Stomach (tissue), 9 donors: ENCODE measurements around the gene SRSF6. TPM values are rescaled to one million over a fixed set of nuclear protein-coding genes. Genes with fewer than 3 reads are reported as not detected.
"Not testable (repeated sequence)": the region's sequence is repeated elsewhere in the genome, so short reads cannot be mapped to it uniquely, and the experiment has no call there.

ENCODE experiments used
- DNase-seq, 2 donors: peaks; one replicate each; pipeline versions ENCODE4 v3.0.0 to v3.0.0-alpha.2; 2013 to 2019
- H3K27ac ChIP-seq, 5 donors: fragments of 200-600 bp in 4 of 5; sonication (generic) in 4 of 5; one replicate each; pipeline ENCODE4 v1.5.1; 2013 to 2019; ENCODE audit warnings: mild to moderate bottlenecking in 1 of 5, moderate library complexity in 1 of 5
- H3K27me3 ChIP-seq, 3 donors: fragments of 200-600 bp; sonication (generic); one replicate each; pipeline ENCODE4 v1.5.1; 2017 to 2019; ENCODE audit warnings: mixed run types in 1 of 3
- H3K36me3 ChIP-seq, 4 donors: fragments of 200-600 bp; sonication (generic); 1 replicate in 3 of 4; 2 replicates in 1 of 4; pipeline ENCODE4 v1.5.1; 2016 to 2019
- H3K4me1 ChIP-seq, 4 donors: fragments of 200-600 bp; sonication (generic); one replicate each; pipeline ENCODE4 v1.5.1; 2016 to 2019
- H3K4me3 ChIP-seq, 4 donors: fragments of 200-600 bp; sonication (generic) in 3 of 4; one replicate each; pipeline ENCODE4 v1.5.1; 2016 to 2019; ENCODE audit warnings: mild to moderate bottlenecking in 1 of 4
- H3K9me3 ChIP-seq, 4 donors: fragments of 200-600 bp; sonication (generic); one replicate each; pipeline ENCODE4 v1.5.1; 2016 to 2019
- CTCF ChIP-seq, 7 experiments: fragments of 450-650 bp in 4 of 7; fragments of 200-600 bp in 3 of 7; sonication (generic) in 3 of 7; IDR thresholded peaks; one replicate each; pipeline ENCODE4 v1.5.1; 2016 to 2019; ENCODE audit warnings: antibody characterized with exemption in 7 of 7, control low read depth in 2 of 7, mild to moderate bottlenecking in 1 of 7
- EP300 ChIP-seq: sonication (generic); formaldehyde crosslinking; IDR thresholded peaks from one replicate; pipeline ENCODE4 v1.6.1; 2017; ENCODE audit warnings: antibody characterized with exemption
- POLR2A ChIP-seq, 4 donors: fragments of 450-650 bp; IDR thresholded peaks; one replicate each; pipeline ENCODE4 v1.6.1; 2016; ENCODE audit warnings: antibody characterized with exemption in 4 of 4, control low read depth in 2 of 4, mild to moderate bottlenecking in 1 of 4, moderate library complexity in 1 of 4
- POLR2AphosphoS5 ChIP-seq, 3 donors: sonication (generic); formaldehyde crosslinking; IDR thresholded peaks; one replicate each; pipeline ENCODE4 v1.6.1; 2016; ENCODE audit warnings: antibody characterized with exemption in 3 of 3
- WGBS, 5 donors: extraction: QIAGEN DNeasy Blood & Tissue Kit in 3 of 5; methylation state at CpG; one replicate each; pipeline versions ENCODE4 v1.1.5 to v1.1.7; 2013 to 2018; 5-methylcytosine and 5-hydroxymethylcytosine counted together
- intact Hi-C: fragments of 100-400 bp; cut with DNase I; formaldehyde crosslinking; loops from one replicate; pipeline ENCODE4 v1.15.1; 2023; ENCODE audit warnings: low total_unique reads
- polyA plus RNA-seq, 3 donors: library from polyadenylated mRNA; stranded (reverse); fragments of 200-250 nt; gene quantifications; one replicate each; pipeline ENCODE4 v1.2.3, GENCODE V29; 2013
- total RNA-seq, 5 donors: library from RNA; depleted of rRNA; stranded (reverse); fragments of >200 nt; gene quantifications; one replicate each; pipeline versions ENCODE4 v1.1.0 to v1.2.3, GENCODE V29; 2014 to 2016
- donor health status: healthy with polysubstance abuse.
- donor health status: Bipolar disorder and iron deficiency.
- donor health status: healthy.

Gene SRSF6
- total and polyA plus RNA-seq, 8 donors: 22.8 to 109 (median 65.8) TPM

DNA sequence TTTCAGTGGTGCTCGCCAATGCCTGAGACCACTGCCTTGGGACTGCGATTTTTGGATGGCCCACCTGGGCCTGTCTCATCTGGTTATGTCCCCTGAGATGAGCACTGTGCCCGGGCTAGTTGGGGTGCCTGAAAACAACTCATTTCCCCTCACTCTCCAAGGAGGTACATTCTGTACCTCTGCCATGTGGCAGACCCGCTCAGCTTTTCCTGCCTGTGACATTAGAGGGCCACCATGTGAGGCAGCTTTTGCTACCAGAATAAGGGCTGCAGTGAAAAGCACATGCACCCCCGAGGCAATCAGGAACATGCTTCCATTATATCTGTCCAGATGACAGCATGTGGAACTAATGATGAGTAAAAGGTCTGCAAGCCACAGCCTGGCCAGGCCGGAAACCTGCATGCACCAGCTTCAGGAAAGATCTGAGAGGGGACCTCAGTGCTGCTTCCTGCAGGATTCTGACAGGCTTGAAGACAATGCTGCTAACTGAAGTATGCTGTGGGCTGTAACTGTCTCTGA, 11.3 kb upstream of the SRSF6 start:
- H3K4me1 ChIP-seq: peaks cover 0 to 6% (median 3%) of the 10 kb centered on the region in 4 donors
- H3K36me3 ChIP-seq: no peaks in the 10 kb centered on the region
- peaks cover 0 to 68% (median 4%) of the 10 kb centered on the region in 3 donors for H3K27me3 ChIP-seq
- 67 to 75% (median 71%) methylated on average over 6 of the region's 6 CpGs for WGBS, 5 donors
- no peaks in the 10 kb centered on the region for H3K9me3 ChIP-seq
- DNase-seq: peak in 1 of 2 donors; percentile 26
- no peak overlapping the region for H3K27ac ChIP-seq
- no peak overlapping the region for H3K4me3 ChIP-seq
- TF ChIP-seq CTCF (IDR thresholded peaks at IDR 0.05) (no peak), POLR2AphosphoS5 (IDR thresholded peaks at IDR 0.05) (no peak), POLR2A (IDR thresholded peaks at IDR 0.05) (no peak), EP300 (no peak)
- intact Hi-C loops: no loop called here

DNA sequence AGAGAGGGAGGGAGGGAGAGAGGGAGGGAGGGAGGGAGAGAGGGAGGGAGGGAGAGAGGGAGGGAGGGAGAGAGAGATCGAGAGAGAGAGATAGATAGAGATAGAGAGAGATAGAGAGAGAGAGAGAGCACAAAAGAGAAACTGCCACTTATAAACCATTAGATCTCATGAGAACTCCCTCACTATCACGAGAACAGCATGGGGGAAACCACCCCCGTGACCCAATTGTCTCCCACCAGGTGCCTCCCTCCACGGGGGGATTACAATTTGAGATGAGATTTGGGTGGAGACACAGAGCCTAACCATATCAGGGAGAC, 9.3 kb upstream of the SRSF6 start:
- H3K9me3 ChIP-seq, H3K4me3 ChIP-seq, H3K27ac ChIP-seq, H3K36me3 ChIP-seq, DNase-seq, H3K4me1 ChIP-seq, intact Hi-C loops: not testable (repeated sequence)
- 5 to 16% (median 7%) methylated on average over 4 of the region's 4 CpGs for WGBS, 5 donors
- peaks cover 0 to 53% (median 4%) of the 10 kb centered on the region in 3 donors for H3K27me3 ChIP-seq

- H3K9me3 ChIP-seq: no peaks in the 10 kb centered on the region
- H3K4me1 ChIP-seq: peaks cover 0 to 6% (median 3%) of the 10 kb centered on the region in 4 donors
- no peak overlapping the region for H3K4me3 ChIP-seq
- intact Hi-C loops: no loop called here
- peaks cover 0 to 48% (median 4%) of the 10 kb centered on the region in 3 donors for H3K27me3 ChIP-seq
- H3K36me3 ChIP-seq: no peaks in the 10 kb centered on the region
- TF ChIP-seq POLR2A (IDR thresholded peaks at IDR 0.05): no peak
- TF ChIP-seq CTCF (IDR thresholded peaks at IDR 0.05): peak in 5 of 7 experiments; percentile 38 to 66 (median 57)
- 23 to 30% (median 24%) methylated on average over 9 of the region's 9 CpGs for WGBS, 5 donors
- H3K27ac ChIP-seq: no peak overlapping the region
- peak; percentile 51 to 77 for DNase-seq
Observed at GRCh38 chr20:43448748-43449535, 8.8 kb upstream of the SRSF6 start.

DNA sequence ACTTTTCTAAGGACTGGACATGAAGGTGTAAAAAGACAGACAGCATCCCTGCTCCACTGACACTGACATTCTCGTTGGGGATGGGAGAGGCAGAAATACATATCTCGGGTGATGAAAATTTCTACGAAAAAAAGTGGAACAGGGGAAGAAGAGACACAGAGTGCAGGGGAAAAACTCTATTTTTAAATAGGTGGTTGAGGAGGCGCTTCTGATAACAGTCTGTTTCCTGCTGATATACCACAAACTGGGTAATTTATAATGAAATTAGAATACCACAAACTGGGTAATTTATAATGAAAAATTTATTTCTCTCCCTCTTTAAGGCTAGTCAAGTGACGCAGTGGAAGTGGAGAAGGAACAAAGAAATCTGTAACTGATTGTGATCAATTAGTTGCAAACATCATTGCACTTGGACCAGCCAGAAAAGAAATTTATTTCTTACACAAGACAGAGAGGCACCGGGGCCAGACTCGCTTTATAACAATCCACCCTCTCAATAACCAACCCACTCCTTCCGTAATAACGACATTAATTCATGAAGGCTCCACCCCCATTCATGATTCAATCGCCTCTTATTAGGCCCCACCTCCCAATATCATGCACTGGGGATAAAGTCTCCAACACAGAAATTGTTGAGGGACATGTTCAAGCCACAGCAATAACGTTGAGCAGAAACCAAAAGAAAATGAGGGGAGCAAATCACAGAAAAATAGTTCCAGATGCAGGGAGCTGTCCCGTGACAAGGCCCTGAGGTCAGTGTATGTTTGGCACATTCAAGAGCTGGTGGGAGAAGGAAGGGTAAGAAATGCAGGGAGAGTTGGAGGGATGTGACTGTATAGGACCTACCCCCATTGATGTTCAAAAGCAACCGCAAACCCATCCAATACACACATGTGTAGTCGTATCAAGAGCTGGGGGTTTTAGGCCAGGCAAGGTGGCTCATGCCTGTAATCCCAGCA, 6.6 kb upstream of the SRSF6 start:
- Histone ChIP-seq H3K9me3 (no peaks in the 10 kb centered on the region), H3K27me3 (peaks cover 0 to 40% (median 4%) of the 10 kb centered on the region in 3 donors), H3K4me3 (no peak overlapping the region), H3K4me1 (peaks cover 0 to 6% (median 3%) of the 10 kb centered on the region in 4 donors), H3K36me3 (no peaks in the 10 kb centered on the region), H3K27ac (no peak overlapping the region)
- no peak for DNase-seq
- TF ChIP-seq EP300 (no peak), POLR2AphosphoS5 (IDR thresholded peaks at IDR 0.05) (no peak), CTCF (IDR thresholded peaks at IDR 0.05) (no peak), POLR2A (IDR thresholded peaks at IDR 0.05) (no peak)
- intact Hi-C loops: no loop called here
- WGBS, 5 donors: 68 to 83% (median 77%) methylated on average over 14 of the region's 14 CpGs
